Endothelial cell of umbilical vein (primary cell): ENCODE results near the gene SETD2.

Experiments
- CTCF ChIP-seq, 2 donors: IDR thresholded peaks; 1 replicate in 1 of 2; 2 replicates in 1 of 2; pipeline ENCODE4 v1.5.1; 2011; ENCODE audit warnings: low read length in 2 of 2, mild to moderate bottlenecking in 2 of 2, moderate library complexity in 2 of 2, control low read depth in 1 of 2, inconsistent platforms in 1 of 2, low read depth in 1 of 2; ENCODE audit not compliant: insufficient read depth in 1 of 2; ENCODE audit errors: extremely low read depth in 1 of 2
- EZH2 ChIP-seq: IDR thresholded peaks from 2 replicates; pipeline ENCODE4 v1.6.1; 2012; ENCODE audit warnings: borderline replicate concordance, low read depth, mild to moderate bottlenecking, moderate library complexity, low read length, inconsistent platforms; ENCODE audit not compliant: severe bottlenecking
- MAX ChIP-seq: IDR thresholded peaks from 2 replicates; pipeline ENCODE4 v1.6.1; 2011; ENCODE audit not compliant: insufficient read depth, insufficient read length

- TF ChIP-seq CTCF (IDR thresholded peaks at IDR 0.05; ENCODE audit: extremely low read depth in 1 of 2, insufficient read depth in 1 of 2, low read depth in 1 of 2, low read length in 2 of 2) (no peak), MAX (no peak), EZH2 (no peak)
These were observed 192.2 kb downstream of the SETD2 start for GRCh38 chr3:46971742-46972141.
